Measurements from ENCODE around the gene CTLA4.

Gene CTLA4

GRCh38 chr2:203867561-203868200 is at the start of gene CTLA4:
Gene CTLA4, plus strand, starts transcription at chr2:203867771. Its CDS starts 172 bp downstream, at chr2:203867943.
- no peak for DNase-seq

DNA sequence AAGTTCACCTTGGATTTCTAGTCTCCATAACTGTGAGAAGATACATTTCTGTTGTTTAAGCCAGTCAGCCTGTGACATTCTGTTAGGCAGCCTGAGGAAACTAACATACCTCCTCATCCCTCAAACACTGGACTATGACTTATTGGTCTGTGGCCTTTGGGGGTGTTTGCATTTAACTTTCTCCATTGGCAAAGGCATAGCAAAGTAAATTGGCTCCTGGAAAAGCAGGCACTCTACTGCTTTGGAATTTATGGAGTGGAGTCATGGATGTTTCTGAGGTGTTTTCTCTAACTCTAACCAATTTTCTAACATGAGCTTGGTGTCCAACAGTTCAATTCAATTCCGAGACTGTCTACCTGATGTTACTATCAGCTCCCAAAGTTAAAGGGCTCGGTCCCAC is 48.9 kb upstream of the CTLA4 start:
- no peak for DNase-seq

DNA sequence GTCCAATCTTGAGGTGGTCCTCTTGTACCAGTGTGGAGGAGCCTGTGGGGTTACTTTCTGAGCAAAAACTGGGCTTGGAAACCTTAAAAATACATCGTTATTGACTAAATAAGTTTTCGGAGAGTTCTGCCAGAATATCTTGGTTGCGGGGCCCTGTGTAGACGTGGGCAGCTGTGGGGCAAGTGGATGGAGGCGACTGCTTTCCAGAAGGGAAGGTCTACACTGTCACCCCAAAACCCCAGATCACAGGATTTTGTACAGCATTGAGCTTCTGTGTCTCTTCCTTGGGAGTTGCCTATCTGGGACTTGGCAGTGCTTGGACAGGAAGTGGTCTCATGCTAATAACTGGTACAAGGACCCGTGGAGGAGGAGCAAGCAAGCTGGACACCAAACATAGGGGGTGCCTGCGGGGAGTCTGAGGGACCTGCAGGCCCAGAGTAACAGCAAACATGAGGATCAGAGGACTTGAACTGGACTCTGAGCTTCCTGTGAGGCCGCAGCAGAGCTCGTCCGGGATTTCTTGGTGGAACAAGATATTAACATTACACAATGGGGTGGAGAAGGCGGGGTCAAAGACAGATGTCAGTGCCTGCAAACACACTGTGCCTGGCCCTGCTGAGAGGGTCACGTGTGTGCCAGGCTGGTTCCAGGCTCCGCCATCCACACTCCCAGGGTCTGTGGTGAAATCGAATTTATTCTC is 48.0 kb upstream of the CTLA4 start:
- no peak for DNase-seq

DNA sequence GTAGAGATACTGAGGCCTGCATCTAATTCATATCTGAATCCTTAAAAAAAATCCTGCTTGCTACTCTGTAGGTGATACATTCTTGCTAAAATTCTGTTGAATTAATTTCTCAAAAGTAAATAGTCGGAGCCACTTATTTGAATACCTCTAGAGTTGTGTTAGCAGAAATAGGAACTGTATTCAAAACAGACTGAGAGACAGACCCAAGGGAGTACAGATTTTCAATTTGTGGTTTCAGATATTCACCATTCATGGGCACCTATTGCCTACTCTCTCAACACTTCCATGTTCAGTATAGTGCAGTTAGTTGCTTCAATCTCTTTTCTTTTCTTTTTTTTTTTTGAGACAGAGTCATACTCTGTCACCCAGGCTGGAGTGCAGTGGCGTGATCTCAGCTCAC is 46.6 kb upstream of the CTLA4 start:
- DNase-seq: no peak

DNA sequence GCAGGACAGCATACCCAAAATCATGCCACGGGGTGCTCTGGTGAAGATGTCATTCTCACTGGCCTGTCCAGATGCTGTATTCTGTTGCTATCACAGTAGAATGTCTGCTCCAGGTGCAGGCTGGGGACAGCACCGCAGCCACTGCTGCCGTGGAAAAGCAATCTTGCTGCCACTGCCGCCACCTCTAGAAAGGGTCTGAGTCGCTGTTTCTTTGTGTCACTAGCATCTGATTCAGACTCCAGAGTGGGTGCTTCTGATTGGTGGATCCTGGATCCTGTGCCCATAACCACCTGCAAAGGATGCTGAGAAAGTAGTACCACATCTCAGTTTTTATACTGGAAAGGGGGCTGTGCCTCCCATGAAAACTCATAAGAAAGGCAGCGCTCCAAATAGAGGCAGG is 45.3 kb upstream of the CTLA4 start:
- DNase-seq: no peak

DNA sequence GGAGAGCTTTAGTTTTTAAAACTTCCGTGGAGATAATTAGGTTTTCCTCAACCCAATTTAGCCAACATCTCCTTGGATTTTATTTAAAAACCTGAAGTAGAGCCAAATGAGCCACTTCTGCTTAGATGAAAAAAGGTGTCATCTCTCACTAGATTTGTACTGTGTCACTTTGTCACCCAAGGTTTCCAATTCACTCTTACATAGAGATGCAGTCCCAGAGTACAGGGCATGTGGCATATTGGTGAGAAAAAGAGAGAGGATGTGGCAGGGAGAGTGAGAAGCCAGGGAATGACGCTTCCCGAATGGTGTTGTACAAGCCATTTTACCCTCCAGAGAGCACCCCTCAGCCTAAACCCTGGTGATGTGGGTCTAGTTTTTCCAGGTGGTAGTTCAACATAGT is 44.4 kb upstream of the CTLA4 start:
- no peak for DNase-seq

- no peak for DNase-seq
These were observed 43.5 kb upstream of the CTLA4 start for GRCh38 chr2:203824057-203824456.

- DNase-seq: no peak
These were observed 43.0 kb upstream of the CTLA4 start for GRCh38 chr2:203824603-203825002.

DNA sequence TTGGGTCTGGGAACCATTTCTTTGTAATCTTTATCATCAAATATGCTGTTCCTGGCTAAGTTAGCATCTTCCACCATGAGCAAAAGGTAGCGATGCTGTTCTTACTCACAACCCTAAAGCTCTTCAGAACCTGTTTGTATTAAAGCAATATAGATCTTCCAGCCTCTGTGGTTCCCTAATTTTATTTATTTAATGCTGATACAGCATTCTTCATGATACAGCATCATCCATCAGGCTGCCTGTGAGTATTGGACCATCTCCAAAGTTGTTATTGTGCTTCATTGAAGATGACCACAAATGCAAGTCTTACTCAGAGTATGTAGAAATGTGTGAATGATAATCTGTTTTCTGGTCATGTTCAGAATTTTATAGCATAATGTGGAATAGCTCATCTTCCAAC is 40.9 kb upstream of the CTLA4 start:
- DNase-seq: no peak

GRCh38 chr2:203830304-203831055 is 37.1 kb upstream of the CTLA4 start:
- DNase-seq: no peak

GRCh38 chr2:203835420-203835819 is 32.2 kb upstream of the CTLA4 start:
- DNase-seq: no peak

DNA sequence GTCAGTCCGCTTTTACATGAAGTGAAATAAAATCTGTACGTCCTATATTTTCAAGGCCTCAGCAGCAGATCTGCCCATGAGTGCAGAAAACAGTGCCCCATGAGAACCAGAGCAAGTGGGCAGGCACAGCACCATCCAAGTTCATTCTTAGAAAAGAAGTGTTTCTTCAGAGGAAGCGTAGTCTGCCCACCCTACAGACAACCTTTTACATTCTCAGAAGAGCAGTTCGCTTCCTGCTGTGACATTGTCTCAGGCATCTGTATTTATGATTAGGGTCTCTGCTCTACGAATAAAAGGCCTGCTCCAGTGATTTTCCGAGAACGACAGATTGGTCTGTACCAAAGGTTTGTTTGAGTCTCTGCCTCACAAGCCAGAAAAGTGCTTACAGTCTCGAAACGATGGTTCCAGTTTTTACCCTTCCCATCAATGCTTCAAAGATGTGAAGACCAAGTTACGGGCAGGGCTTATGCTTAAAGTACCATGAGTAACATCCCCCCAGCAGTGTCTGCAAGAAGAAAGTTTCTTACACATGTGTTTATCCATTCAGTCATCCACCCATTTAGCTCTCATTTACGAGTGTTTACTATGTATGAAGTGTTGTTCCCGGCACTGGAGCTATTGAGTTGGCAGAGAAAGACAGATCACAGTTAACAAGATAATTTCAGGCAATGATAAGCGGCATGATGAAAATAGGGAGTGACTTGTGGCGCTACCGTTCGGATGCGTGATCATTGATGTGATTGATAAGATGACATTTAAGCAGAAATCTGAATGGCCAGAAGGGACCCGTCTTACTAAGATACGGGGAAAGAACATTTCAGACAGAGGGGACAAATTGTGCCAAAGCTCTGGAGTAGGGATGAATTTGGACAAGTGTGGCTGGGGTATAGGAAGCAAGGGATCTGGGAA is 31.4 kb upstream of the CTLA4 start:
- peak; percentile 38 for DNase-seq

DNA sequence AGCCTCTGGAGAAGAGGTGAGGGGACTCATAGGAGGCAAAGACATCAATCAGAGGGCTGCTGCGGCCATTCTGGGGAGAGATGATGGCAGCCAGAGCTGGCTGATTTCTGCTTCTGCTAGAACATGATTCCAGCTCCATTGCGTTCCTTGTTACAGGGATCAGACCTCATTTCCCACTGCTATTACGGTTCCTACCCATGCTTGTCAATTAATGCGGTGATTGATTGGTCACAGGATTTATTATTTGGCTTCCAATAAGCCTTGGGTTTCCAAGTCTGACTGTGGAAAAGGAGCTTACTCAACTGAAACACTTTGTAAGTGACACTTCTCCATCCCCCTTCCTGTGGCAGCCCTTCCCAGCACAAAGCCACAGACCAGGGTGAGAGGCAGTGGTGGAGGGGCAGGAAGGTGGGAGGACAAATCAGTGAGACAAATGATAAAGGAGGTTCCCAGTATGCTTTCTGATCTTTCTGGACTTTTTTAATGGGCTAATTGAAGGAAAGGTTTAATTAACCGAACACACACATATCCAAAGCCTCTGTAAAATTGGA is 26.8 kb upstream of the CTLA4 start:
- DNase-seq: no peak

DNA sequence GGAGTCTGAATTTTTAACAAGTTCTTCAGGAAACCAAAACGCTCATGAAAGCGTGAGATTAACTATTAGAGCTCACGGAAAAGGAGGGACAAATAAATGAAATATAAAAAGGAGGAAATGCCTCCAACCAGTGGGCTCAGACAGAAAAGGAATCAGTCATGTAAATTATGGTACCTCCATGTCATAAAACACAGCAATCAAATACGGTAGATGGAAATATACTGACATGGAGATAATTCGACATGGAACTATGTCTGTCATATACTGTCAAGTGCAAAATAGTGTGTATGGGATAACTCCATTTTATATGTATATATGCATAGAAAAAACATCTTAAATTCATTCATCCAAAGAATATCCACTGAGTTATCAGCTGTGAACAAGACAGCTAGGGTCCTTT is 25.9 kb upstream of the CTLA4 start:
- no peak for DNase-seq

DNA sequence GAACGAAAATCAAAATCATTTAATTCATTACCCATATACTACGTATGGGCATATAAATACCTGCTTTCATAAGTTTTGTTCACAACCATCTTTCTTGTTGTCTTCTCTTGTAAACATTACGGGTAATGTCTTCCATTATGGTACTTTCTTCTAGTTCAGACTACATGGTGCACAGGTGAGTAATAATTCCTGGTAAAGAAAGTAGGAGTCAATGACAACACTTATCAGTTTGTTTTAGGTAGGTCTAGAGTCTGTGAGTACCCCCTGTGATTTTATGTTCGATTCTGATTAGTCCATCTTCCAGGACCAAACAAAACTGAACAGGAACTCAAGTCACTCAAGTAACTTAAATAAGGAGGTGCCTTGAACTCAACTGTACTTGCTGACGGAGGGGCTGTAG is 25.2 kb upstream of the CTLA4 start:
- no peak for DNase-seq

- no peak for DNase-seq
These were observed 21.0 kb upstream of the CTLA4 start for GRCh38 chr2:203846490-203847105.

DNA sequence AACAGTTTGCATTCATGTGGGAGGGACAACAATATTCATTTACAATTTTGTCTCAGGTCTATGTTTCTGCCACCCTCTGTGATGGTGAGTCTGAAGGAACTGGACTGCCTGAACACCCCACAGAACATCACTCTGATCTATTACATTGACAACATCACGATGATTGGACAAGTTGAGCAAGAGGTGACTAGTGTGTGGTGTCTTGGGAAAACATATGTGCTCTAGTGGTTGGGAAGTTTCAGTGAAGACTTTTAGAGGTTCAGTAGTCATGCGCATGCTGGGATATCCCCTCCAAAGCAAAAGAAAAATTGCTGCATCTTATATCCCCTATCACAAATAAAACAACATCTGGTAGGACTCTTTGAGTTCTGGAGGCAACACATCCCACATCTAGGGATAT is 18.6 kb upstream of the CTLA4 start:
- DNase-seq: no peak

- DNase-seq: no peak
These were observed 14.8 kb upstream of the CTLA4 start for GRCh38 chr2:203852760-203853159.

GRCh38 chr2:203853271-203853670 is 14.3 kb upstream of the CTLA4 start:
- no peak for DNase-seq

DNA sequence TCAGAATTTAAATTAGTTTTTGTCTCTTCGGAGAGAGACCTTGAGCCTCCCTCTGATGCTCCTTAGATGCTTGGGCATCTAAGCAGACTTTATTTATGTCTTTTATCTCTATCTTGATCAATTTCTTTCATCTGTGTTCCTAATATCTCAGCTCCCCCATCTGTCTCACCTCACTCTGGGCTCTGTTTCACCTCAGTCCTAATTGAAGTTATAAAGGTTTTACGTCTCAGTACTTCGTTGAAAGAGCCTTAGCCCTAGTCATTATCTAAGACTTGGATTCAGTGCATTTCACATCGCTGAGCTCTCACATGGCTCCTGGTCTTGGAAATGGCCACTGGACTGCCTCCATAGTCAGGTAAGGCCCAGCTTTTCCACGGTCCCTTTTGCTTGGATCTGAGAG is 13.8 kb upstream of the CTLA4 start:
- no peak for DNase-seq

GRCh38 chr2:203855274-203855673 is 12.3 kb upstream of the CTLA4 start:
- no peak for DNase-seq

DNA sequence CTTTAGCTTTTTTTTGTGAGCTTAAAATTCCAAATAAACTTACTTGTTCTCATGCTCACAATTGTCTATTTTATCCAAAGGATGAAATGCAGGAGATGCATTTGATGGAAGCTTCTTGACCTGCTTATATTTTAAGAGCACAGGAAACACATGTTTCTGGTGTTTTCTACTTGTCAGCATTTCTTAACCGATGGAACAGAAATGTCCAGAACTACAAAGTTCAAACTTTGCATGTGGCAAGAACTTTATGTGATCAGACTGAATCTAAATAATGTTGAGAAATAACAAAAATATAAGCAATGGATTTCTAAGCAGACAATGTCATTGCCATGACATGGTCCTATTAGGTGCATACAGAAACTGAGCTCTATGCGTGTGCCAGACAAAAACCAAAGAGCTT is 9.9 kb upstream of the CTLA4 start:
- DNase-seq: no peak
